GM23248 (cell line): ENCODE measurements around the gene ADAMTSL3. TPM values are rescaled to one million over a fixed set of nuclear protein-coding genes. Genes with fewer than 3 reads are reported as not detected.
"Not testable (repeated sequence)": the region's sequence is repeated elsewhere in the genome, so short reads cannot be mapped to it uniquely, and the experiment has no call there.

Source experiments
- DNase-seq: peaks from one replicate; pipeline ENCODE4 v3.0.0-alpha.2; 2015
- H2AFZ ChIP-seq: fragments of 200-600 bp; sonication (generic); 2 replicates; pipeline ENCODE4 v1.6.1; 2016; ENCODE audit warnings: antibody characterized with exemption
- H3F3A ChIP-seq: fragments of 200-600 bp; sonication (generic); 2 replicates; pipeline ENCODE4 v1.6.1; 2016; ENCODE audit warnings: mild to moderate bottlenecking, antibody characterized with exemption, mixed run types; ENCODE audit not compliant: insufficient read depth
- H3K27ac ChIP-seq: fragments of 200-600 bp; sonication (generic); 2 replicates; pipeline ENCODE4 v1.5.1; 2016; ENCODE audit warnings: mild to moderate bottlenecking
- H3K27me3 ChIP-seq: fragments of 200-600 bp; sonication (generic); replicated peaks from 2 replicates; pipeline ENCODE4 v1.6.1; 2016; ENCODE audit warnings: mild to moderate bottlenecking; ENCODE audit not compliant: insufficient read depth
- H3K36me3 ChIP-seq: fragments of 200-600 bp; sonication (generic); 2 replicates; pipeline ENCODE4 v1.6.1; 2016; ENCODE audit warnings: low read depth, mild to moderate bottlenecking
- H3K4me1 ChIP-seq: fragments of 200-600 bp; sonication (generic); 2 replicates; pipeline ENCODE4 v1.6.1; 2016; ENCODE audit warnings: mild to moderate bottlenecking; ENCODE audit not compliant: insufficient read depth
- H3K4me2 ChIP-seq: fragments of 200-600 bp; sonication (generic); one replicate; pipeline ENCODE4 v1.6.1; 2016; ENCODE audit warnings: mild to moderate bottlenecking; ENCODE audit not compliant: unreplicated experiment
- H3K4me3 ChIP-seq: fragments of 200-600 bp; sonication (generic); 2 replicates; pipeline ENCODE4 v1.5.1; 2016; ENCODE audit warnings: mild to moderate bottlenecking
- H3K79me2 ChIP-seq: fragments of 200-600 bp; sonication (generic); 2 replicates; pipeline ENCODE4 v1.6.1; 2016; ENCODE audit warnings: mild to moderate bottlenecking; ENCODE audit not compliant: insufficient read depth
- H3K9ac ChIP-seq: fragments of 200-600 bp; sonication (generic); 2 replicates; pipeline ENCODE4 v1.6.1; 2016; ENCODE audit warnings: mild to moderate bottlenecking
- H3K9me2 ChIP-seq: fragments of 200-600 bp; sonication (generic); 2 replicates; pipeline ENCODE4 v1.6.1; 2016; ENCODE audit warnings: mixed run types, mild to moderate bottlenecking, moderate library complexity; ENCODE audit not compliant: insufficient read depth
- H3K9me3 ChIP-seq: fragments of 200-600 bp; sonication (generic); one replicate; pipeline ENCODE4 v1.6.1; 2017; ENCODE audit warnings: low read depth
- H4K20me1 ChIP-seq: fragments of 200-600 bp; sonication (generic); 2 replicates; pipeline ENCODE4 v1.6.0; 2016; ENCODE audit not compliant: insufficient read depth
- EZH2 ChIP-seq: fragments of 200-600 bp; sonication (generic); IDR thresholded peaks from 2 replicates; pipeline ENCODE4 v1.6.1; 2018; ENCODE audit warnings: antibody characterized with exemption, mild to moderate bottlenecking; ENCODE audit not compliant: insufficient read depth, poor library complexity, severe bottlenecking
- EZH2phosphoT487 ChIP-seq: fragments of 200-600 bp; sonication (generic); IDR thresholded peaks from 2 replicates; pipeline ENCODE4 v1.6.1; 2018; ENCODE audit warnings: antibody characterized with exemption, moderate library complexity, mild to moderate bottlenecking, low read depth; ENCODE audit not compliant: insufficient read depth
- WGBS, 2 experiments: methylation state at CpG; one replicate each; pipeline ENCODE4 v1.1.6; 2015 to 2017; ENCODE audit warnings: low lambda C conversion rate in 2 of 2, low coverage in 1 of 2; ENCODE audit errors: missing lambda C conversion rate in 2 of 2; 5-methylcytosine and 5-hydroxymethylcytosine counted together
- in situ Hi-C: fragments of 300-500 bp; cut with MboI; formaldehyde crosslinking; loops from 2 replicates; pipeline ENCODE4 v1.15.0; 2020
- polyA plus RNA-seq: library from polyadenylated mRNA; unstranded; fragments of >200 nt; fragmentation: Nextera tagmentation; extraction: Ambion mirVana; gene quantifications from 2 replicates; pipeline ENCODE4 v1.2.1, GENCODE V29; 2016
- total RNA-seq: library from RNA; depleted of rRNA; stranded (reverse); fragments of >200 nt; shearing (Covaris generic); gene quantifications from 2 replicates; pipeline ENCODE4 v1.2.3, GENCODE V29; 2014

Gene ADAMTSL3
- total and polyA plus RNA-seq, 2 experiments from 2014 or later = not detected

- Histone ChIP-seq H3F3A (no peaks in the 10 kb centered on the region), H4K20me1 (no peaks in the 10 kb centered on the region), H3K36me3 (no peaks in the 10 kb centered on the region), H3K79me2 (no peaks in the 10 kb centered on the region), H3K9me3 (no peaks in the 10 kb centered on the region), H3K4me1 (no peaks in the 10 kb centered on the region), H3K4me3 (no peak overlapping the region), H3K9me2 (no peaks in the 10 kb centered on the region), H2AFZ (no peak overlapping the region), H3K9ac (no peak overlapping the region), H3K4me2 (no peak overlapping the region), H3K27ac (no peak overlapping the region), H3K27me3 (no peaks in the 10 kb centered on the region)
- in situ Hi-C loops = no loop called here
- WGBS, 2 experiments = 37 to 47% methylated on average over 4 of the region's 4 CpGs
- no peak for DNase-seq
- TF ChIP-seq EZH2phosphoT487 (no peak), EZH2 (no peak)
Measured at GRCh38 chr15:83956887-83957286, 303.0 kb downstream of the ADAMTSL3 start.

GRCh38 chr15:83959477-83959876 lies 305.6 kb downstream of the ADAMTSL3 start:
- no peaks in the 10 kb centered on the region for H3F3A ChIP-seq
- no peaks in the 10 kb centered on the region for H3K9me2 ChIP-seq
- H3K79me2 ChIP-seq = no peaks in the 10 kb centered on the region
- H3K36me3 ChIP-seq = no peaks in the 10 kb centered on the region
- 35 to 37% methylated on average over 2 of the region's 2 CpGs for WGBS, 2 experiments
- no peak overlapping the region for H3K4me3 ChIP-seq
- H2AFZ ChIP-seq = no peak overlapping the region
- no peak for DNase-seq
- H3K27ac ChIP-seq = no peak overlapping the region
- H3K9me3 ChIP-seq = no peaks in the 10 kb centered on the region
- no peaks in the 10 kb centered on the region for H4K20me1 ChIP-seq
- H3K4me2 ChIP-seq = no peak overlapping the region
- H3K27me3 ChIP-seq = no peaks in the 10 kb centered on the region
- no peaks in the 10 kb centered on the region for H3K4me1 ChIP-seq
- H3K9ac ChIP-seq = no peak overlapping the region
- no peak for TF ChIP-seq EZH2
- no peak for TF ChIP-seq EZH2phosphoT487
- in situ Hi-C loops = no loop called here

GRCh38 chr15:83960192-83960829 lies 306.4 kb downstream of the ADAMTSL3 start:
- no peak for TF ChIP-seq EZH2phosphoT487
- TF ChIP-seq EZH2 = no peak
- in situ Hi-C loops = loop anchor here (10.0 kb wide), 1 partner anchor 56 kb away; no protein-coding TSS in a partner anchor

GRCh38 chr15:83961311-83961710 lies 307.4 kb downstream of the ADAMTSL3 start:
- in situ Hi-C loops = loop anchor here (10.0 kb wide), 1 partner anchor 57 kb away; no protein-coding TSS in a partner anchor
- Histone ChIP-seq H2AFZ (no peak overlapping the region), H3K4me3 (no peak overlapping the region), H3F3A (no peaks in the 10 kb centered on the region), H3K4me1 (no peaks in the 10 kb centered on the region), H3K9ac (no peak overlapping the region), H3K27me3 (no peaks in the 10 kb centered on the region), H3K4me2 (no peak overlapping the region), H3K9me2 (no peaks in the 10 kb centered on the region), H3K9me3 (no peaks in the 10 kb centered on the region), H3K36me3 (no peaks in the 10 kb centered on the region), H3K79me2 (no peaks in the 10 kb centered on the region), H4K20me1 (no peaks in the 10 kb centered on the region), H3K27ac (no peak overlapping the region)
- 53 to 55% methylated on average over 3 of the region's 3 CpGs for WGBS, 2 experiments
- no peak for DNase-seq
- TF ChIP-seq EZH2phosphoT487 (no peak), EZH2 (no peak)

More at GRCh38 chr15:83960192-83960829, 306.4 kb downstream of the ADAMTSL3 start:
- H3K4me3 ChIP-seq = no peak overlapping the region
- H3K9me3 ChIP-seq = no peaks in the 10 kb centered on the region
- H3K36me3 ChIP-seq = no peaks in the 10 kb centered on the region
- no peaks in the 10 kb centered on the region for H3F3A ChIP-seq
- 24 to 25% methylated on average over 6 of the region's 6 CpGs for WGBS, 2 experiments
- no peak overlapping the region for H3K9ac ChIP-seq
- no peaks in the 10 kb centered on the region for H3K79me2 ChIP-seq
- no peaks in the 10 kb centered on the region for H3K9me2 ChIP-seq
- H3K27me3 ChIP-seq = no peaks in the 10 kb centered on the region
- no peak for DNase-seq
- no peak overlapping the region for H3K4me2 ChIP-seq
- H4K20me1 ChIP-seq = no peaks in the 10 kb centered on the region
- H2AFZ ChIP-seq = no peak overlapping the region
- no peak overlapping the region for H3K27ac ChIP-seq
- H3K4me1 ChIP-seq = no peaks in the 10 kb centered on the region

- not testable (repeated sequence) for DNase-seq, H3K9me3 ChIP-seq, H3F3A ChIP-seq, H2AFZ ChIP-seq, H3K4me1 ChIP-seq, H3K4me2 ChIP-seq, H3K4me3 ChIP-seq, H4K20me1 ChIP-seq, H3K27me3 ChIP-seq, H3K9me2 ChIP-seq, H3K79me2 ChIP-seq, H3K27ac ChIP-seq, H3K36me3 ChIP-seq, H3K9ac ChIP-seq
- in situ Hi-C loops = loop anchor here (10.0 kb wide), 1 partner anchor 60 kb away; no protein-coding TSS in a partner anchor
- WGBS, 2 experiments = 40 to 58% methylated on average over 1 of the region's 1 CpG
Measured at GRCh38 chr15:83964967-83965366, 311.0 kb downstream of the ADAMTSL3 start.
